Body of pancreas (tissue), 4 donors: ENCODE measurements around the gene ITGAV.

Experiments used
- CTCF ChIP-seq, 7 experiments: fragments of 450-650 bp in 4 of 7; fragments of 200-600 bp in 3 of 7; sonication (generic) in 3 of 7; IDR thresholded peaks; one replicate each; pipeline ENCODE4 v1.5.1; 2016 to 2019; ENCODE audit warnings: antibody characterized with exemption in 7 of 7
- POLR2A ChIP-seq, 3 donors: fragments of 450-650 bp; IDR thresholded peaks; one replicate each; pipeline ENCODE4 v1.6.1; 2016; ENCODE audit warnings: antibody characterized with exemption in 3 of 3, mild to moderate bottlenecking in 2 of 3

DNA sequence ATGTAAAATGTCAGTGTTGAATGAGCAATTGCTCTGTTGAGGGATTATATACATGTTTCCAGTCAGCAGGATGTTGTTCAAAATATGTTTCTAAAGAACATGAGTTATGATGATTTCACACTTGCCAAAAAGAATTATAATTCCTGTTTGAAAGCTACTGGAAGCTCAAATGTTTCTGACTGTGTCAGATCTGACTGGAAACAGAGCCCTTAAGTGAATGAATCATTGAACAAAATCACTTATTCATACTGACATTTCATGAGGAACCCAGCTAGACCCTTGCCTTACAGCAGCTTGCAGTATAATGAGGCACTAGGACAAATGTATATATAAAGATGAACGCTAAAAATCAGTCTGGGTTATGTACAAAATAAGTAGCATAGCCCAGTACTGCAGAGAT lies 35.4 kb upstream of the ITGAV start:
- TF ChIP-seq CTCF (IDR thresholded peaks at IDR 0.05): no peak
- no peak for TF ChIP-seq POLR2A (IDR thresholded peaks at IDR 0.05)
